GOT3 (cell line): ENCODE measurements around the gene GABBR1.
"Not testable (repeated sequence)": the region's sequence is repeated elsewhere in the genome, so short reads cannot be mapped to it uniquely, and the experiment has no call there.

Experiments used
- DNase-seq: peaks from one replicate; lab custom pipeline; 2025; ENCODE audit warnings: mixed read lengths; lab: John Stamatoyannopoulos, UW

The GABBR1 gene

DNA sequence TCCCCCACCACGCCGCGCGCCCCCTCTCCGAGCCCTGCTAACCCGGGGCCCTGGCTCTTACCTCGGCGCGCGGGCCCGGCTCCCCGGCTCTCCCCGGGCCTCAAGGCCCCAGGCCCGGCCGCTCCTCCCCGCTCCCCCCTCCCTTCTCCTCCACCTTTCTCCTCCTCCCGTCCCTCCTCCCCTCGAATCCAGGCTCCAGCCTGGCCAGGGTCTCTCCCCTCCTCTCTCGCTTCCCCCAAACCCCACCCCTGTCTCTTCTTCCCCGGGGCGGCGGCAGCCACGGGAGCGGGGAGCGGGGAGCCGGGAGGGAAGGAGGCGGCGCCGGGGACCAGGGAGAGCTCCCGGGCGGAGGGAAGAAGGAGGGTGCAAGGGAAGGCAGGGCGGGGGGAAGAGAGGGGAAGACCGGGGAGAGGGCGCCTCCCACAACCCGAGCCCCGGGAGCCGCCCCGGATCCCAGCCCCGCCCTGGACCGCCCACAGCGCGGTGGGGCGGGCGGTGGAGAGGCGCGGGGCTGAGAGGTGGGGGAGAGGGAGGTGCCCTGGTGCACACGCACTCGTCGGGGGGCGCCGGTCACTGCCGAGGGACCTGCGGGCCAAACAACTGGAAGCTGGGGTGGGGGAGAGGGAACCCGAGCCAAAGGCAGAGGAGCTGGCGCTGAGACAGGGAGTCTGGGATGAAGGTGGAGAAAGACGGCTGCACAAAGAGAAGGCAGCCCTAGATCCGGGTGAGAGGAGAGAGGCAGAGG is at the start of gene GABBR1:
GABBR1 (minus strand) TSS at position 395 of the 745 bp plus-strand sequence. CDS start 798 bp downstream, outside the sequence.
- DNase-seq: peak; percentile 36

- no peak for DNase-seq
Observed at GRCh38 chr6:29681811-29682210, 48.8 kb upstream of the GABBR1 start.

DNA sequence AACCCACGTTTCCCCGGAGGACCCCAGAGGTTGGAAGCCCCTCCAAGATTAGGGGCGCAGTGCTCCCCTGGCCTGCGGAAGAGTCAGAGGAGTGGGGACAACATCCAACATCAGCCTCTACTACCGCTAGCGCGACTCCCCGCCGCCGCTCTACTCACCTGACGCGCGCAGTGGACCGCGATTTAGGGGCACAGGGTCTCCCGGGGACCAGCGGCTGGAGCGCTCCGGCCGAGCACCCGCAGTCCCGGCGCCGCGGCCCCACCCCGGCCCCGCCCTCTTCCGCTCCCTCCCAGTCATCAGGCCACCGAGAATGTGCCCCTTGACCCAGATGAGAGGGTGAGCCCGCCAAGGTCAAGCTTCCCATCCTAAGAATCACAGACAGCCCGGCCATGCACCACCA is 47.9 kb upstream of the GABBR1 start, which contains the start of gene ZFP57:
ZFP57 (minus strand) TSS at position 249 of the 400 bp plus-strand sequence. CDS start 4,149 bp downstream, outside the sequence.
- no peak for DNase-seq

DNA sequence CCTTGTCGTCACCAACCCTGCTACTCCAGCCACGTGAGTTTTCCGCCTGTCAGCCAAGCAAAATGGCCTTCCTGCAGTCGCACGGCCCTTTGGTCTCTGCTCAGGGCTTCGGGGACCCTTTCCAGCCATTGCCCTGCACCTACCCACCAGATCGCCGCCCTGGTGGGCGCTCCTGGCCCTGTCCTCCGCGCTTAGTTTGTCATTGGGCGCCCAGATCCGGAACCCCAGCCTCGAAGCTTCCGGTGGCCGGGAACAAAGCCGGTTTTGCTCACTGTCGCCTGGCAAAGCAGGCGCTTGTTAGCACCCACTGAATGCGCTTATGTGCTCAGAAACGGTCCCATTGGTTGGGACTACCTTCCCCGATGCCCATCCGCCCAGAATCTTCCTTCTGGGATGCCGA is 47.4 kb upstream of the GABBR1 start:
- DNase-seq: no peak

DNA sequence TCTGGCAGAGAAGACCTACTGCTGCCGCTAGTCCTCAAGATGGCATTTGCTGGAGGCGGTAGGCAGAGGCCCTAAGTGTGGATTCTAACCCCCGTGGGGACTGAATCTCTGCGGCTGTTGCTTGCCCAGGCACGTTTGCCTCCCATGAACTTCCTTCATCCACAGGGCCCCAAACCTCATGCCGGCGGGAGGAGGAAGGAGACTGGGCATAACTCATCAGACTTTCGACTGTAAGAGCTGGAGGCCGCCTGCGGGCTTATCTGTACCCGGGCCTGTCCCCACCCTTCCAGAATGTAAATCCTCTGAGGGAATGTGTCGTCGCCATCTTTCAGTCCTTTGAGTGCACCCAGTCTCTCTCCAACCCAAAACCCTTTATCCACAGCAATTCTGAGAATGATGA is 47.0 kb upstream of the GABBR1 start:
- no peak for DNase-seq

- DNase-seq: no peak
Observed at GRCh38 chr6:29678114-29678513, 45.1 kb upstream of the GABBR1 start.

DNA sequence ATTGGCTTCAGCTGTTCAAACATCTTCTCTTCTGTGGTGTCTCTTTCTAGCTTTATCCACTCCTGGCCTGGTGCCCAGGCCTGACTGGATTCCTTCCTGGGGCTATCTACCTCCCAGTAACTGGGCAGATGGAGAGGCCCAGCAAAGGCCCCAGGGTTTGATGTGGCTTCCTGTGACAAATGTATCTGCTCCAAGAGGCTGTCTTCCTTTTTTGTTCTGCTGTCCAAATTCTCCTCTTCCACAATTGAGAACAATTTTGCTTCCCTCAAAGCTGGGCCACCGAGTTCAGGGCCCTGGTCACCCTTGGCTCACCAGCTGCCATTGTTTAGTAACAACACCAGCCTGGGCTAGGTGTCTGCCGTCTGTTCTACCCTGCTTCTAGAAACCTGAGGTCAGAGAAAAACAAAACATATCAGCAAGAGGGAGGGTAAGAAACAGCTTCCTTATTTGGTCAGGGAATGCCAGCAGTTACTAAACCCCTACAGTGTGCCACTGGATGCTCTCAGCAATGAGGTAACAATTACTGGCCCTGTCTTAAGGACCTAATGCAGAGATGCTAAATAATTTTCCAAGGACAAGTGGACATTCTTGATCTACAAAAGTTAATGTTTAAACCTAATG is 44.1 kb upstream of the GABBR1 start:
- no peak for DNase-seq

GRCh38 chr6:29675561-29675960 is 42.6 kb upstream of the GABBR1 start:
- no peak for DNase-seq

- no peak for DNase-seq
Observed at GRCh38 chr6:29674008-29674407, 41.0 kb upstream of the GABBR1 start.

DNA sequence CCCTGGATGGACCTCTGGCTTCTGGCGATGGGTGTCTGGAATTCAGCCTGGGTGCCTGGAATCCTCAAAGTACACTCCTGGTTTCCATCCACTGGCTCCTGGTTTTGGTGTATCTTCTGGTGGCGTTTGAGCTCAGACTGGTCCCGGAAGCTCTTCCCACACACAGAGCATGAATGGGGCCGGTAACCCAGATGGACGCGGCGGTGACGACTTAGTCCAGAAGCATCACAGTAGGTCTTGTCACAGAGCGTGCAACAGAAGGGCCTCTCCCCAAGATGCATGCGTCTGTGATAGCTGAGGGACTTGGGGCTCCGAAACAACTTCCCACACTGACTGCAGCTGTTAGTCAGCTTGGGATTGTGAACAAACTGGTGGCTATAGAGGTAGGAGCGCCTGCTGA is 40.2 kb upstream of the GABBR1 start:
- DNase-seq: no peak

DNA sequence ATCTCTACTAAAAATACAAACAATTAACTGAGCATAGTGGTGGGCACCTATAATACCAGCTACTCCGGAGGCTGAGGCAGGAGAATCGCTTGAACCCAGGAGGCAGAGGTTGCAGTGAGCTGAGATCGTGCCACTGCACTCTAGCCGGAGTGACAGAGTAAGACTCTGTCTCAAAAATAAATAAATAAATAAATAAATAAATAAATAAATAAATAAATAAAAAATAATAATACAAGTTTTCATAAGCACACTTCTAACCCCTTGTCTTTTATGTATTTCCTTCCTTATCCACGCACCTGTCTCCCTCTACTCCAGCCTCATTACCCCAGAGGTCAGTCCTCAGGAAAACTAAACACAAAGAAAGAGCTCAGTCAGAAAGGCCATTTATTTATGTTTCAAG is 39.1 kb upstream of the GABBR1 start:
- DNase-seq: not testable (repeated sequence)

- no peak for DNase-seq
Observed at GRCh38 chr6:29671026-29671425, 38.0 kb upstream of the GABBR1 start.

GRCh38 chr6:29667158-29667557 is 34.2 kb upstream of the GABBR1 start:
- no peak for DNase-seq

- no peak for DNase-seq
Observed at GRCh38 chr6:29666826-29667130, 33.8 kb upstream of the GABBR1 start.

DNA sequence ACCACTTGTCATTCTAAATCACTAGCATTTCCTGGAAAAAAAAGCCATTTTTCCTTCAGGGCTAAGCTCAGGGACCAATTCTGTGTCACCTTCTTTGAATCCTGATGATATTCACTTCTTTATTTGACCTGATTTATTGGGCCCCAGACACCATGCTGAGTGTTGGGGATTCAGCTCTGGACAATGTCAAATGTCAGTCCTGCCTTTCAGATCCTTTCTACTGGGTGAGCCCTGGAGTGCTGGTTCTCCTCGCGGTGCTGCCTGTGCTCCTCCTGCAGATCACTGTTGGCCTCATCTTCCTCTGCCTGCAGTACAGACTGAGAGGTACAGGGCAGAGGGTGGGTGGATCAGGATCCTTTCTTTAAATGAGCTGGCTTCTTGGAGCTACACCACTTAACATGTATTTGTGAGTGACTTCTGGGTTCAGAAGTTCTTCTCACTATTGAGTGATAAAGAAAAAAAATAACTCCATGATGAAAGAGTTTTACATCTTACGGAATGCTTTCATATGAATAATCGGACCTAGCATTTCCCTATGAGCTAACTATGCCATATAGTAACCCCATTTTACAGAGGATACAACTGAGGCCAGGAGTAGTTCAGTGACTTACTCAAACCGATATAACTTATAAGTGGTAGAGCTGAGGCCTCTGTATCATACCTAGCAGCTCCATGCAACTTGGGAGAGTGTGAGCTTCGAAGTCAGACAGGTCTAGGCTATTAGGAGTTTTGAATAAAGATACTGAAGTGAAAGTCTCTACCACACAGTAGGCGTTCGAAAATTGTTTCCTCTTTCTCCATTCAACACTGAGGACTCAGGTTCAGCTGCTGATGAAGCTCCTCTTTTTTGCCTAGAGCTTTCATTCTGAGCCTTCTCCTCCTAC is 33.2 kb upstream of the GABBR1 start:
- no peak for DNase-seq

GRCh38 chr6:29663300-29664042 is 30.5 kb upstream of the GABBR1 start:
- DNase-seq: no peak

DNA sequence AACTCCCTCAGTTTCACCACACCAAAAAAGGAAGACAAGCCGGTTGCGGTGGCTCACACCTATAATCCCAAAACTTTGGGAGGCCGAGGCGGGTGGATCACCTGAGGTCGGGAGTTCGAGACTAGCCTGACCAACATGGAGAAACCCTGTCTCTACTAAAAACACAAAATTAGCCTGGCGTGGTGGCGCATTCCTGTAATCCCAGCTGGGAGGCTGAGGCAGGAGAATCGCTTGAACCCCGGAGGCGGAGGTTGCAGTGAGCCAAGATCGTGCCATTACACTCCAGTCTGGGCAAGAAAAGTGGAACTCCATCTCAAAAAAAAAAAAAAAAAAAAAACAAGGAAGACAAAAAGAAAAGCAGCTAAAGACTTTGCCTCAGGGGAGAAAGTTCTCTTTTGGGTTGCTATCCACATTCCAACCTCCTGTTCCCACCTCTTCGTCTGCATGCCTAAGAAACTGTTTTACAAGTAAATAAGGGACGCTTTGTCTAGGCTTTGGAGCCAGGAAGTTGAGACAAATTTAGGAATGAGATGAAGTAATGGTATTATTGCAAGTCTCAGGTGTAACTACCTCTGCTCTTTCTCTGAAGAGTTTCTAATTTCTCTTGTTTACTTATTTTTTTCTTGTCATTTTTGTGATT is 28.6 kb upstream of the GABBR1 start:
- not testable (repeated sequence) for DNase-seq

- DNase-seq: no peak
Observed at GRCh38 chr6:29661071-29661470, 28.1 kb upstream of the GABBR1 start.

GRCh38 chr6:29656798-29657197 is 23.8 kb upstream of the GABBR1 start, which contains the start of gene MOG:
Gene MOG, plus strand, starts transcription at chr6:29657092. Its CDS starts 118 bp downstream, at chr6:29657210.
- no peak for DNase-seq

- no peak for DNase-seq
Observed at GRCh38 chr6:29656157-29656556, 23.2 kb upstream of the GABBR1 start.

DNA sequence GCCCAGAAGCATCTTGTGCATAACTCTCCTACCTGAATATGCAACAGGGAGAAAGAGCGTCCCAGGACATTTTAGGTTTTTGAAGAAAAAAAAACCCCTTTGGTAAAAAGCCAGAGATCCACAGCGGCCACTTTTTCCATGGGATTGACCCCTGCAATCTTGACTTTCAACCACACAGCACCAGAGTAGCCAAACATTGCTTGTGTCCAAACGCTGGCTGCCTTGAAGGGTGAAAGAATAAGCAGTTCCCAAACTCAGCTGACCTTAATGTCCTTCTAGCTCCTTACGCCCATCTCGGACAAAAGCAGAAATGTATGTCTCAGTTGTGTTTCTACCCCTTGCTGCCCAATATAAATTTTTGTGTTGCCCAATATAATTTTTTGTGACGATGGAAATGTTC is 22.7 kb upstream of the GABBR1 start:
- DNase-seq: no peak
